GM12891 (cell line): Measurements from ENCODE around the gene GRAMD1B.

Experiments used
- POLR2A ChIP-seq: IDR thresholded peaks from 2 replicates; pipeline ENCODE4 v1.6.1; 2011; ENCODE audit warnings: low read depth, low read length, control low read depth
- POLR2AphosphoS5 ChIP-seq: IDR thresholded peaks from 2 replicates; pipeline ENCODE4 v1.6.1; 2011; ENCODE audit warnings: low read depth, low read length, control low read depth

GRCh38 chr11:123480290-123480815 lies 50.3 kb downstream of the GRAMD1B start:
- TF ChIP-seq POLR2AphosphoS5 = no peak
- no peak for TF ChIP-seq POLR2A
